NCI-H128 (cell line): ENCODE data around the gene ARL4D.
"Not testable (repeated sequence)": the region's sequence is repeated elsewhere in the genome, so short reads cannot be mapped to it uniquely, and the experiment has no call there.

ENCODE experiments used
- DNase-seq: peaks from one replicate; lab custom pipeline; 2025; ENCODE audit not compliant: unreplicated experiment; lab: John Stamatoyannopoulos, UW

ARL4D gene

GRCh38 chr17:43398724-43399595, at the start of gene ARL4D:
Gene ARL4D, plus strand, starts transcription at chr17:43398993. Its CDS starts 740 bp downstream, at chr17:43399733.
- DNase-seq = peak; percentile 14

GRCh38 chr17:43349142-43349541, 49.7 kb upstream of the ARL4D start:
- no peak for DNase-seq

GRCh38 chr17:43350888-43351361, 47.9 kb upstream of the ARL4D start:
- no peak for DNase-seq

- DNase-seq = no peak
Measured at GRCh38 chr17:43351691-43352090, 47.1 kb upstream of the ARL4D start.

GRCh38 chr17:43352579-43353331, 46.0 kb upstream of the ARL4D start:
- DNase-seq = no peak

- no peak for DNase-seq
Measured at GRCh38 chr17:43353393-43353792, 45.4 kb upstream of the ARL4D start.

- no peak for DNase-seq
Measured at GRCh38 chr17:43354371-43354770, 44.4 kb upstream of the ARL4D start.

- no peak for DNase-seq
Measured at GRCh38 chr17:43356450-43356849, 42.3 kb upstream of the ARL4D start.

GRCh38 chr17:43356999-43357398, 41.8 kb upstream of the ARL4D start:
- no peak for DNase-seq

GRCh38 chr17:43359469-43360110, 39.2 kb upstream of the ARL4D start:
- DNase-seq = no peak

GRCh38 chr17:43360376-43360738, 38.4 kb upstream of the ARL4D start:
- peak; percentile 59 for DNase-seq

GRCh38 chr17:43360739-43361505, 37.9 kb upstream of the ARL4D start:
- DNase-seq = peak; percentile 98

GRCh38 chr17:43363181-43363925, 35.4 kb upstream of the ARL4D start:
- DNase-seq = no peak

- DNase-seq = no peak
Measured at GRCh38 chr17:43363926-43364285, 34.9 kb upstream of the ARL4D start.

- DNase-seq = no peak
Measured at GRCh38 chr17:43365356-43365755, 33.4 kb upstream of the ARL4D start.

GRCh38 chr17:43365921-43366320, 32.9 kb upstream of the ARL4D start:
- not testable (repeated sequence) for DNase-seq

GRCh38 chr17:43366891-43367736, 31.7 kb upstream of the ARL4D start:
- no peak for DNase-seq

GRCh38 chr17:43367737-43368242, 31.0 kb upstream of the ARL4D start:
- no peak for DNase-seq
